ENCODE measurements around the gene PRRG2.
"Not testable (repeated sequence)": the region's sequence is repeated elsewhere in the genome, so short reads cannot be mapped to it uniquely, and the experiment has no call there.

DNA sequence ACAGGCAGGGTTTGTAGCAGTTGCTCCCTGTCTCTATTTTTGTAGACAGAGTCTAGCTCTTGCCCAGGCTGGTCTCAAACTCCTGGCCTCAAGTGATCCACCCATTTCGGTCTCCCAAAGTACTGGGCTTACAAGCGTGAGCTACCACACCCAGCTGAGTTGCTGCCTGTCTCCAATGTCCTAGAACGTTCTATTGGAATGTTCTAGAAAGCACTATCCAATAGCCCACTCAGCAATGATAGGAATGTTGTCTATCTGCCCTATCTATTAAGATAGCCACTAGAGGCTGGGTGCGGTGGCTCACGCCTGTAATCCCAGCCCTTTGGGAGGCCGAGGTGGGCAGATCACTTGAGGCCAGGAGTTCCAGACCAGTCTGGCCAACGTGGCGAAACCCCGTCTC lies 52.2 kb downstream of the PRRG2 start:
- not testable (repeated sequence) for TF ChIP-seq CTCF (optimal IDR thresholded peaks at IDR 0.05 in 1 of 3, IDR thresholded peaks at IDR 0.05 in 1 of 3, conservative IDR thresholded peaks at IDR 0.05 in 1 of 3; ENCODE audit: extremely low read depth in 1 of 3, insufficient read depth in 2 of 3, low read length in 3 of 3); EZH2 (IDR thresholded peaks at IDR 0.05; ENCODE audit: low read length)

Data from keratinocyte (primary cell).